NT2/D1 (cell line): ENCODE data around the gene DEFB126.

Experiments
- SUZ12 ChIP-seq: IDR thresholded peaks from 2 replicates; pipeline ENCODE4 v1.6.1; 2011; ENCODE audit not compliant: insufficient read length, insufficient read depth; ENCODE audit errors: extremely low read depth
- YY1 ChIP-seq: IDR thresholded peaks from 2 replicates; pipeline ENCODE4 v1.6.1; 2011; ENCODE audit not compliant: insufficient read length, insufficient read depth
- ZNF274 ChIP-seq: IDR thresholded peaks from 2 replicates; pipeline ENCODE4 v1.6.1; 2011; ENCODE audit warnings: mild to moderate bottlenecking, low read depth, low read length

DNA sequence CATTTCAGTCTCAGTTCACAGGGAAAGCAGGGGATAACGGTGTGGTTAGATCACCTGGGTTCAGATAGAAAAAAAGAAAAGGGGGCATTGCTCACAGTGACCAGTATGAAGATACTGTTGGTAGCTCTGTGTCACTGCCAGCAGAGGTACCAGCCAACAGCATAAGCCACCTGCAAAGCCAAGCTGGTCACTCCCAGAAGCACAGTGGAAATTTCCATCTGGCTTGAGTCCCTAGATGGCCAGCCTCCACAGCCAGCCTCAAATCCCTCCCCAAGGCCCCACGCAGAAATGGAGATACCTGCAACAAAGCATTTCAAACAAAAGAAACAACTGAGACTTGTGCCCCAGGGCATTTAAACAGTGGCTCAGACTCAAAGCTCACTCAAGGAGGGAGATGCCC lies 26.5 kb downstream of the DEFB126 start:
- TF ChIP-seq YY1 (no peak), ZNF274 (no peak), SUZ12 (no peak)
